Esophagus muscularis mucosa (tissue), 4 donors: Measurements from ENCODE around the gene MTERF4. TPM values are rescaled to one million over a fixed set of nuclear protein-coding genes. Genes with fewer than 3 reads are reported as not detected.

Experiments
- DNase-seq: peaks from one replicate; pipeline ENCODE4 v3.0.0-alpha.2; 2017; ENCODE audit errors: extremely low spot score
- H3K27ac ChIP-seq, 4 donors: fragments of 200-600 bp; sonication (generic); replicated peaks in 1 of 4; 1 replicate in 3 of 4; 2 replicates in 1 of 4; pipeline ENCODE4 v1.5.1; 2016 to 2019; ENCODE audit warnings: mild to moderate bottlenecking in 1 of 4
- H3K27me3 ChIP-seq, 4 donors: fragments of 200-600 bp; sonication (generic); one replicate each; pipeline versions ENCODE4 v1.5.1 to v1.6.0; 2016 to 2019
- H3K36me3 ChIP-seq, 4 donors: fragments of 200-600 bp; sonication (generic); one replicate each; pipeline ENCODE4 v1.5.1; 2016 to 2019
- H3K4me1 ChIP-seq, 4 donors: fragments of 200-600 bp; sonication (generic); one replicate each; pipeline ENCODE4 v1.5.1; 2016 to 2019
- H3K4me3 ChIP-seq, 4 donors: fragments of 200-600 bp; sonication (generic); 1 replicate in 2 of 4; 2 replicates in 2 of 4; pipeline ENCODE4 v1.5.1; 2016 to 2019; ENCODE audit warnings: mild to moderate bottlenecking in 4 of 4, moderate library complexity in 1 of 4
- H3K9me3 ChIP-seq, 4 donors: fragments of 200-600 bp; sonication (generic); 1 replicate in 3 of 4; 2 replicates in 1 of 4; pipeline ENCODE4 v1.5.1; 2016 to 2019
- CTCF ChIP-seq, 3 experiments: fragments of 200-600 bp in 2 of 3; fragments of 450-650 bp in 1 of 3; sonication (generic) in 2 of 3; IDR thresholded peaks; one replicate each; pipeline ENCODE4 v1.5.1; 2017 to 2019; ENCODE audit warnings: antibody characterized with exemption in 3 of 3, mild to moderate bottlenecking in 2 of 3, moderate library complexity in 1 of 3
- EP300 ChIP-seq: sonication (generic); formaldehyde crosslinking; IDR thresholded peaks from one replicate; pipeline ENCODE4 v1.6.1; 2017; ENCODE audit warnings: antibody characterized with exemption
- POLR2A ChIP-seq: fragments of 450-650 bp; IDR thresholded peaks from one replicate; pipeline ENCODE4 v1.6.1; 2017; ENCODE audit warnings: antibody characterized with exemption, moderate library complexity, mild to moderate bottlenecking, low read depth
- POLR2AphosphoS5 ChIP-seq, 2 donors: sonication (generic); formaldehyde crosslinking; IDR thresholded peaks; one replicate each; pipeline ENCODE4 v1.6.1; 2017; ENCODE audit warnings: antibody characterized with exemption in 2 of 2
- WGBS: methylation state at CpG from one replicate; pipeline ENCODE4 v1.1.5; 2018; 5-methylcytosine and 5-hydroxymethylcytosine counted together
- intact Hi-C: fragments of 100-400 bp; cut with DNase I; formaldehyde crosslinking; loops from one replicate; pipeline ENCODE4 v1.15.1; 2023
- total RNA-seq, 4 donors: library from RNA; depleted of rRNA; stranded (reverse); fragments of >200 nt; gene quantifications; one replicate each; pipeline versions ENCODE4 v1.1.0 to v1.2.1, GENCODE V29; 2016

MTERF4 gene
- total RNA-seq, 4 donors from 2014 or later, result 19.5 to 26.6 (median 24.5) TPM

GRCh38 chr2:241139531-241140444, 37.7 kb upstream of the MTERF4 start:
- no peaks in the 10 kb centered on the region for H3K9me3 ChIP-seq
- no peaks in the 10 kb centered on the region for H3K27me3 ChIP-seq
- intact Hi-C loops, result no loop called here
- no peak overlapping the region for H3K4me3 ChIP-seq
- H3K36me3 ChIP-seq, result peaks cover 0 to 23% (median 9%) of the 10 kb centered on the region in 4 donors
- H3K27ac ChIP-seq, result no peak overlapping the region
- no peaks in the 10 kb centered on the region for H3K4me1 ChIP-seq
- WGBS, result 93% methylated on average over 18 of the region's 24 CpGs
- TF ChIP-seq POLR2AphosphoS5 (IDR thresholded peaks at IDR 0.05) (no peak), EP300 (no peak), CTCF (IDR thresholded peaks at IDR 0.05) (no peak), POLR2A (no peak)
- no peak for DNase-seq

GRCh38 chr2:241138471-241138870, 36.4 kb upstream of the MTERF4 start:
- intact Hi-C loops, result no loop called here
- Histone ChIP-seq H3K9me3 (no peaks in the 10 kb centered on the region), H3K4me3 (no peak overlapping the region), H3K27ac (no peak overlapping the region), H3K4me1 (no peaks in the 10 kb centered on the region), H3K27me3 (no peaks in the 10 kb centered on the region), H3K36me3 (peaks cover 0 to 23% (median 9%) of the 10 kb centered on the region in 4 donors)
- 98% methylated on average over 16 of the region's 16 CpGs for WGBS
- TF ChIP-seq EP300 (no peak), CTCF (IDR thresholded peaks at IDR 0.05) (no peak), POLR2A (no peak), POLR2AphosphoS5 (IDR thresholded peaks at IDR 0.05) (no peak)
- DNase-seq, result no peak

GRCh38 chr2:241137276-241138190, 35.4 kb upstream of the MTERF4 start:
- H3K27me3 ChIP-seq, result no peaks in the 10 kb centered on the region
- no peak for DNase-seq
- no peaks in the 10 kb centered on the region for H3K4me1 ChIP-seq
- no peak overlapping the region for H3K27ac ChIP-seq
- 95% methylated on average over 17 of the region's 24 CpGs for WGBS
- TF ChIP-seq EP300 (no peak), CTCF (IDR thresholded peaks at IDR 0.05) (no peak), POLR2AphosphoS5 (IDR thresholded peaks at IDR 0.05) (no peak), POLR2A (no peak)
- H3K36me3 ChIP-seq, result peaks cover 0 to 23% (median 9%) of the 10 kb centered on the region in 4 donors
- intact Hi-C loops, result no loop called here
- H3K4me3 ChIP-seq, result no peak overlapping the region
- H3K9me3 ChIP-seq, result no peaks in the 10 kb centered on the region

GRCh38 chr2:241136661-241137260, 34.7 kb upstream of the MTERF4 start:
- TF ChIP-seq EP300 (no peak), CTCF (IDR thresholded peaks at IDR 0.05) (no peak)
- H3K36me3 ChIP-seq, result peaks cover 0 to 23% (median 9%) of the 10 kb centered on the region in 4 donors
- H3K4me1 ChIP-seq, result no peaks in the 10 kb centered on the region
- H3K27ac ChIP-seq, result no peak overlapping the region
- no peak for DNase-seq
- 95% methylated on average over 14 of the region's 25 CpGs for WGBS
- no peak overlapping the region for H3K4me3 ChIP-seq
- no peaks in the 10 kb centered on the region for H3K27me3 ChIP-seq
- no peaks in the 10 kb centered on the region for H3K9me3 ChIP-seq
- intact Hi-C loops, result no loop called here
